Measurements from ENCODE around the gene PCDHA2. TPM values are rescaled to one million over a fixed set of nuclear protein-coding genes. Genes with fewer than 3 reads are reported as not detected.
"Not testable (repeated sequence)": the region's sequence is repeated elsewhere in the genome, so short reads cannot be mapped to it uniquely, and the experiment has no call there.

PCDHA2 gene
- total RNA-seq, 1 experiment from 2014 or later = not detected

GRCh38 chr5:140829511-140830501 is 35.2 kb downstream of the PCDHA2 start:
- H3K36me3 ChIP-seq = not testable (repeated sequence)

GRCh38 chr5:140833993-140834392 is 39.3 kb downstream of the PCDHA2 start, which contains the start of gene PCDHA7:
PCDHA7 (plus strand) TSS chr5:140834269; CDS start chr5:140834384, 115 bp downstream.
- Histone ChIP-seq H3K4me3 (no peak within 1 kb of the TSS), H3K4me1 (replicated peaks) (no peaks in the 10 kb centered on the region), H3K9me3 (replicated peaks) (peaks cover 8% of the 10 kb centered on the region), H3K36me3 (no peaks in the 10 kb centered on the region), H3K27ac (no peak within 1 kb of the TSS), H3K27me3 (replicated peaks) (no peaks in the 10 kb centered on the region)
- DNase-seq (ENCODE audit: low read depth in 1 of 2, low spot score in 2 of 2) = no peak

More at GRCh38 chr5:140829511-140830501, 35.2 kb downstream of the PCDHA2 start:
- H3K27ac ChIP-seq; H3K9me3 ChIP-seq (replicated peaks); H3K4me1 ChIP-seq (replicated peaks); H3K27me3 ChIP-seq (replicated peaks); DNase-seq (ENCODE audit: low read depth in 1 of 2, low spot score in 2 of 2); H3K4me3 ChIP-seq: not testable (repeated sequence)

GRCh38 chr5:140834439-140835008 is 39.9 kb downstream of the PCDHA2 start:
- H3K27ac ChIP-seq; H3K36me3 ChIP-seq; DNase-seq (ENCODE audit: low read depth in 1 of 2, low spot score in 2 of 2); H3K9me3 ChIP-seq (replicated peaks); H3K4me1 ChIP-seq (replicated peaks); H3K27me3 ChIP-seq (replicated peaks); H3K4me3 ChIP-seq: not testable (repeated sequence)

GRCh38 chr5:140835622-140836510 is 41.2 kb downstream of the PCDHA2 start:
- DNase-seq (ENCODE audit: low read depth in 1 of 2, low spot score in 2 of 2) = no peak
- no peaks in the 10 kb centered on the region for H3K27me3 ChIP-seq (replicated peaks)
- H3K9me3 ChIP-seq (replicated peaks) = peaks cover 5% of the 10 kb centered on the region
- H3K4me3 ChIP-seq = no peak overlapping the region
- H3K36me3 ChIP-seq = no peaks in the 10 kb centered on the region
- H3K27ac ChIP-seq = no peak overlapping the region
- no peaks in the 10 kb centered on the region for H3K4me1 ChIP-seq (replicated peaks)

- no peaks in the 10 kb centered on the region for H3K4me1 ChIP-seq (replicated peaks)
- H3K9me3 ChIP-seq (replicated peaks) = peaks cover 5% of the 10 kb centered on the region; the same call in 1 of the 2 replicates
- DNase-seq (ENCODE audit: low read depth in 1 of 2, low spot score in 2 of 2) = no peak
- no peaks in the 10 kb centered on the region for H3K36me3 ChIP-seq
- no peak within 1 kb of the TSS for H3K4me3 ChIP-seq
- no peaks in the 10 kb centered on the region for H3K27me3 ChIP-seq (replicated peaks)
- no peak within 1 kb of the TSS for H3K27ac ChIP-seq
These were observed 46.6 kb downstream of the PCDHA2 start, which contains the start of gene PCDHA8 for GRCh38 chr5:140840978-140841962. PCDHA8 (plus strand) TSS chr5:140841187; CDS start chr5:140841322, 135 bp downstream.

- no peak overlapping the region for H3K4me3 ChIP-seq
- no peak for DNase-seq (ENCODE audit: low read depth in 1 of 2, low spot score in 2 of 2)
- H3K27me3 ChIP-seq (replicated peaks) = no peaks in the 10 kb centered on the region
- no peaks in the 10 kb centered on the region for H3K36me3 ChIP-seq
- H3K4me1 ChIP-seq (replicated peaks) = no peaks in the 10 kb centered on the region
- H3K9me3 ChIP-seq (replicated peaks) = peaks cover 7% of the 10 kb centered on the region
- no peak overlapping the region for H3K27ac ChIP-seq
These were observed 48.4 kb downstream of the PCDHA2 start for GRCh38 chr5:140842798-140843733.

Other genes with a start within 250 kb of the PCDHA2 start
- 1.4 TPM in 1 of 2 replicates, not detected in the other for gene EIF4EBP3, start 247.2 kb upstream of the PCDHA2 start, total RNA-seq (2014; rRNA removed; shearing (Covaris generic))
- gene SRA1, start 237.4 kb upstream of the PCDHA2 start, total RNA-seq (2014; rRNA removed; shearing (Covaris generic)) = 76.0 and 81.9 TPM in 2 replicates
- gene APBB3, start 230.3 kb upstream of the PCDHA2 start, total RNA-seq (2014; rRNA removed; shearing (Covaris generic)) = 12.0 and 16.2 TPM in 2 replicates
- gene SLC35A4, start 230.0 kb upstream of the PCDHA2 start, total RNA-seq (2014; rRNA removed; shearing (Covaris generic)) = 56.7 and 65.8 TPM in 2 replicates
- gene CD14, start 161.7 kb upstream of the PCDHA2 start, total RNA-seq (2014; rRNA removed; shearing (Covaris generic)) = 7.6 and 10.3 TPM in 2 replicates
- gene TMCO6, start 155.4 kb upstream of the PCDHA2 start, total RNA-seq (2014; rRNA removed; shearing (Covaris generic)) = 17.9 and 100 TPM in 2 replicates
- 125 and 176 TPM in 2 replicates for gene NDUFA2, start 147.2 kb upstream of the PCDHA2 start, total RNA-seq (2014; rRNA removed; shearing (Covaris generic))
- gene IK, start 147.0 kb upstream of the PCDHA2 start, total RNA-seq (2014; rRNA removed; shearing (Covaris generic)) = 130 and 154 TPM in 2 replicates
- 16.0 and 20.8 TPM in 2 replicates for gene WDR55, start 129.9 kb upstream of the PCDHA2 start, total RNA-seq (2014; rRNA removed; shearing (Covaris generic))
- gene DND1, start 121.3 kb upstream of the PCDHA2 start, total RNA-seq (2014; rRNA removed; shearing (Covaris generic)) = 0.16 and 1.2 TPM in 2 replicates
- gene HARS1, start 103.5 kb upstream of the PCDHA2 start, total RNA-seq (2014; rRNA removed; shearing (Covaris generic)) = 133 and 135 TPM in 2 replicates
- 51.8 and 53.0 TPM in 2 replicates for gene HARS2, start 103.4 kb upstream of the PCDHA2 start, total RNA-seq (2014; rRNA removed; shearing (Covaris generic))
- 99.1 and 114 TPM in 2 replicates for gene ZMAT2, start 94.4 kb upstream of the PCDHA2 start, total RNA-seq (2014; rRNA removed; shearing (Covaris generic))
- gene PCDHA1, start 8.7 kb upstream of the PCDHA2 start, total RNA-seq (2014; rRNA removed; shearing (Covaris generic)) = not detected in 2 replicates
- gene PCDHA3, start 6.2 kb downstream of the PCDHA2 start, total RNA-seq (2014; rRNA removed; shearing (Covaris generic)) = 0.05 TPM in 1 of 2 replicates, not detected in the other
- 0.50 TPM in 1 of 2 replicates, not detected in the other for gene PCDHA4, start 12.2 kb downstream of the PCDHA2 start, total RNA-seq (2014; rRNA removed; shearing (Covaris generic))
- gene PCDHA5, start 26.8 kb downstream of the PCDHA2 start, total RNA-seq (2014; rRNA removed; shearing (Covaris generic)) = not detected in 2 replicates
- not detected in 2 replicates for gene PCDHA6, start 33.1 kb downstream of the PCDHA2 start, total RNA-seq (2014; rRNA removed; shearing (Covaris generic))
- gene PCDHA7, start 39.4 kb downstream of the PCDHA2 start, total RNA-seq (2014; rRNA removed; shearing (Covaris generic)) = 0.03 TPM in 1 of 2 replicates, not detected in the other
- 0.13 TPM in 1 of 2 replicates, not detected in the other for gene PCDHA8, start 46.3 kb downstream of the PCDHA2 start, total RNA-seq (2014; rRNA removed; shearing (Covaris generic))
- under 0.01 TPM in 1 of 2 replicates, not detected in the other for gene PCDHA9, start 53.5 kb downstream of the PCDHA2 start, total RNA-seq (2014; rRNA removed; shearing (Covaris generic))
- gene PCDHA10, start 61.0 kb downstream of the PCDHA2 start, total RNA-seq (2014; rRNA removed; shearing (Covaris generic)) = not detected in 2 replicates
- not detected in 2 replicates for gene PCDHA11, start 74.1 kb downstream of the PCDHA2 start, total RNA-seq (2014; rRNA removed; shearing (Covaris generic))
- gene PCDHA12, start 80.5 kb downstream of the PCDHA2 start, total RNA-seq (2014; rRNA removed; shearing (Covaris generic)) = not detected in 2 replicates
- not detected in 2 replicates for gene PCDHA13, start 87.3 kb downstream of the PCDHA2 start, total RNA-seq (2014; rRNA removed; shearing (Covaris generic))
- gene PCDHAC1, start 131.4 kb downstream of the PCDHA2 start, total RNA-seq (2014; rRNA removed; shearing (Covaris generic)) = 0.28 TPM in 1 of 2 replicates, not detected in the other
- gene PCDHAC2, start 171.6 kb downstream of the PCDHA2 start, total RNA-seq (2014; rRNA removed; shearing (Covaris generic)) = 0.03 TPM in 1 of 2 replicates, not detected in the other

Measured in SJSA1 (cell line).